ENCODE measurements around the gene NAMPT.

- TF ChIP-seq CTCF (IDR thresholded peaks at IDR 0.05): no peak
- TF ChIP-seq REST (IDR thresholded peaks at IDR 0.05; ENCODE audit: insufficient read depth in 1 of 2, low read depth in 2 of 2, low read length in 1 of 2): no peak
- no peak for TF ChIP-seq SIN3A (IDR thresholded peaks at IDR 0.05; ENCODE audit: borderline replicate concordance, insufficient read depth, low read depth, low read length)
- no peak for TF ChIP-seq POLR2AphosphoS5 (IDR thresholded peaks at IDR 0.05; ENCODE audit: low read depth, low read length)
- TF ChIP-seq TCF7L2 (IDR thresholded peaks at IDR 0.05; ENCODE audit: low read depth, low read length): no peak
Measured at GRCh38 chr7:106219170-106219569, 65.6 kb downstream of the NAMPT start.
